ENCODE results near the gene EPO.

The EPO gene

DNA sequence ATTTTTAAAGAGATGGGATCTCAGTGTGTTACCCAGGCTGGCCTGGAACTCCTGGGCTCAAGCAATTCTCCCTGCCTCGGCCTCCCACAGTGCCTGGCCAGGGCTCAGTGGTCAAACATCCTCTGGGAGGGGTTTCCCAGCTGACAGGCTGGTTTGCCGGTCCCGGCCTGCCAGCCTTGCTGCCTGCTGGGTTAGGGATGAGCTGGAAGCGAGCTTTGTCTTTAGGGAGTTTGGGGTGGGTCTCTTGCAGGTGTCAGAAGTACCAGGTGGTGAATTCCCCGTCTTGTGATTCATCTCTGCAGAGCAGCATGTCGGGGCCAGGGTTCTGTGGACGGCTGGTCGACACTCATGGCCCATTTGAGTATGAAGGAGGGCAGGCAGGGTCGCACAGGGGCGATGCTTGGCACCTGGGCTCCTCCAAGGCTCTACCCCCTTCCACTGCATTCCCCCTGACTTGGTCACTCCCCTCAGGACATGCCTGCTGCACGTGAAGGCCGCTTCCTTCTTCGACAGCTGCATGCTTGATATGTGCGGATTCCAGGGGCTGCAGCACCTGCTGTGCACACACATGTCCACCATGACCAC is 43.4 kb downstream of the EPO start:
- Histone ChIP-seq H3K9me3 (ENCODE audit: insufficient read depth, low read depth, low read length) (no peaks in the 10 kb centered on the region), H3K79me2 (ENCODE audit: insufficient read depth, low read length) (no peaks in the 10 kb centered on the region), H3K27me3 (ENCODE audit: insufficient read depth, low read length, poor library complexity, severe bottlenecking) (no peaks in the 10 kb centered on the region), H3K9me2 (replicated peaks; ENCODE audit: low read depth, low read length) (no peaks in the 10 kb centered on the region), H3K4me2 (ENCODE audit: low read depth, low read length, poor library complexity, severe bottlenecking) (no peak overlapping the region), H2AFZ (ENCODE audit: low read length) (no peak overlapping the region), H4K20me1 (ENCODE audit: insufficient read depth, low read length, poor library complexity, severe bottlenecking) (no peaks in the 10 kb centered on the region), H3K4me3 (ENCODE audit: low read length, poor library complexity, severe bottlenecking) (no peak overlapping the region), H3F3A (ENCODE audit: low read depth) (no peaks in the 10 kb centered on the region), H3K9ac (ENCODE audit: low read depth, low read length, poor library complexity, severe bottlenecking) (no peak overlapping the region), H3K4me1 (ENCODE audit: insufficient read depth, low read length, poor library complexity, severe bottlenecking) (no peaks in the 10 kb centered on the region), H3K36me3 (ENCODE audit: insufficient read depth, low read length) (no peaks in the 10 kb centered on the region)
- no peak for TF ChIP-seq CTCF (conservative IDR thresholded peaks at IDR 0.05; ENCODE audit: low read length)
- no peak for TF ChIP-seq EZH2phosphoT487 (IDR thresholded peaks at IDR 0.05; ENCODE audit: borderline replicate concordance)

DNA sequence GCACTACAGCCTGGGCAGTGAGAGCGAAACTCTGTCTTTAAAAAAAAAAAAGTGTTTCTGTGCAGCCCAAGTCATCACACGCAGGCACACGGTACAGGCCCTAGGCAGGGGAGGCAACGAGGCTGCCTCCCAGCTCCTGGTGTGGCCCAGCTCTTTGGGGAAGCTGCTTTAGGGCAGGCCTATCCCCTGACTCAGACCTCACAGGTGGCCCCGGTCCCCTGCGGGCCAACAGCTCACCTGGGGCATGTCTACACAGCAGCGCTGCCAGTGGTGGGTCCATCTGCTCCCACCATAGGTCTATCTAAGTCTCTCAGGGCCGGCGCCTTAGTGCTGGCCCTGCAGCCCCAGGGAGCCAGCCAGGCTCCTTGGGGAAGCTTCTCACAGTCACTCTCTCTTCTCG is 44.6 kb downstream of the EPO start:
- H2AFZ ChIP-seq (ENCODE audit: low read length) = no peak overlapping the region
- no peak overlapping the region for H3K4me3 ChIP-seq (ENCODE audit: low read length, poor library complexity, severe bottlenecking)
- H3K27me3 ChIP-seq (ENCODE audit: insufficient read depth, low read length, poor library complexity, severe bottlenecking) = no peaks in the 10 kb centered on the region
- no peak overlapping the region for H3K9ac ChIP-seq (ENCODE audit: low read depth, low read length, poor library complexity, severe bottlenecking)
- H3K4me1 ChIP-seq (ENCODE audit: insufficient read depth, low read length, poor library complexity, severe bottlenecking) = no peaks in the 10 kb centered on the region
- H4K20me1 ChIP-seq (ENCODE audit: insufficient read depth, low read length, poor library complexity, severe bottlenecking) = no peaks in the 10 kb centered on the region
- no peaks in the 10 kb centered on the region for H3K9me3 ChIP-seq (ENCODE audit: insufficient read depth, low read depth, low read length)
- no peaks in the 10 kb centered on the region for H3K9me2 ChIP-seq (replicated peaks; ENCODE audit: low read depth, low read length)
- H3K36me3 ChIP-seq (ENCODE audit: insufficient read depth, low read length) = no peaks in the 10 kb centered on the region
- H3F3A ChIP-seq (ENCODE audit: low read depth) = no peaks in the 10 kb centered on the region
- no peaks in the 10 kb centered on the region for H3K79me2 ChIP-seq (ENCODE audit: insufficient read depth, low read length)
- no peak for TF ChIP-seq CTCF (conservative IDR thresholded peaks at IDR 0.05; ENCODE audit: low read length)
- TF ChIP-seq EZH2phosphoT487 (IDR thresholded peaks at IDR 0.05; ENCODE audit: borderline replicate concordance) = no peak
- no peak overlapping the region for H3K4me2 ChIP-seq (ENCODE audit: low read depth, low read length, poor library complexity, severe bottlenecking)

DNA sequence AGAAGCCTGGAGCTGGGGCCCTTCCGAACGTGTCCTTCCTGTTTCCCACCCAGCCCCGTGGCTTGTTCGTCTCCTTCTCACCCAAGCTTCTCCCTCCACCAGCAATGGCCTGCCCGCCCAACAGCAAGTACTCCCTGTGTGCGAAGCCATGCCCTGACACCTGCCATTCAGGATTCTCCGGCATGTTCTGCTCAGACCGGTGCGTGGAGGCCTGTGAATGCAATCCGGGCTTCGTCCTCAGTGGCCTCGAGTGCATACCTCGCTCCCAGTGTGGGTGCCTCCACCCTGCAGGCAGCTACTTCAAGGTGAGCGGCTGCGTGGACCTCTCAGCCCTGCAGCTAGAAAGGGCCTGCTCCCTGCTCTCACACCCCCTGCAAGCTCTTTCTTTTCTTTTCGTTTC is 45.0 kb downstream of the EPO start:
- H3K4me2 ChIP-seq (ENCODE audit: low read depth, low read length, poor library complexity, severe bottlenecking) = no peak overlapping the region
- no peak overlapping the region for H3K9ac ChIP-seq (ENCODE audit: low read depth, low read length, poor library complexity, severe bottlenecking)
- TF ChIP-seq CTCF (conservative IDR thresholded peaks at IDR 0.05; ENCODE audit: low read length) (no peak), EZH2phosphoT487 (IDR thresholded peaks at IDR 0.05; ENCODE audit: borderline replicate concordance) (no peak)
- no peaks in the 10 kb centered on the region for H3K4me1 ChIP-seq (ENCODE audit: insufficient read depth, low read length, poor library complexity, severe bottlenecking)
- no peaks in the 10 kb centered on the region for H3K79me2 ChIP-seq (ENCODE audit: insufficient read depth, low read length)
- no peaks in the 10 kb centered on the region for H4K20me1 ChIP-seq (ENCODE audit: insufficient read depth, low read length, poor library complexity, severe bottlenecking)
- H3K27me3 ChIP-seq (ENCODE audit: insufficient read depth, low read length, poor library complexity, severe bottlenecking) = no peaks in the 10 kb centered on the region
- H3F3A ChIP-seq (ENCODE audit: low read depth) = no peaks in the 10 kb centered on the region
- H3K9me3 ChIP-seq (ENCODE audit: insufficient read depth, low read depth, low read length) = no peaks in the 10 kb centered on the region
- H3K36me3 ChIP-seq (ENCODE audit: insufficient read depth, low read length) = no peaks in the 10 kb centered on the region
- H3K9me2 ChIP-seq (replicated peaks; ENCODE audit: low read depth, low read length) = no peaks in the 10 kb centered on the region
- H2AFZ ChIP-seq (ENCODE audit: low read length) = no peak overlapping the region
- no peak overlapping the region for H3K4me3 ChIP-seq (ENCODE audit: low read length, poor library complexity, severe bottlenecking)

Data from Loucy (cell line).